Panc1 (cell line): Measurements from ENCODE around the gene GRIN1.

Experiments used
- TF ChIP-seq, protein P1 (sequence below): fragments of 450-650 bp; IDR thresholded peaks from 2 replicates; pipeline ENCODE4 v1.5.1; 2017; ENCODE audit warnings: mild to moderate bottlenecking
- TF ChIP-seq, protein P2 (sequence below), 2 experiments: IDR thresholded peaks; 2 replicates each; pipeline ENCODE4 v1.6.1; 2011 to 2012; ENCODE audit warnings: low read depth in 2 of 2, control low read depth in 1 of 2, low read length in 1 of 2, mild to moderate bottlenecking in 1 of 2, moderate library complexity in 1 of 2; ENCODE audit not compliant: insufficient read depth in 1 of 2

DNA sequence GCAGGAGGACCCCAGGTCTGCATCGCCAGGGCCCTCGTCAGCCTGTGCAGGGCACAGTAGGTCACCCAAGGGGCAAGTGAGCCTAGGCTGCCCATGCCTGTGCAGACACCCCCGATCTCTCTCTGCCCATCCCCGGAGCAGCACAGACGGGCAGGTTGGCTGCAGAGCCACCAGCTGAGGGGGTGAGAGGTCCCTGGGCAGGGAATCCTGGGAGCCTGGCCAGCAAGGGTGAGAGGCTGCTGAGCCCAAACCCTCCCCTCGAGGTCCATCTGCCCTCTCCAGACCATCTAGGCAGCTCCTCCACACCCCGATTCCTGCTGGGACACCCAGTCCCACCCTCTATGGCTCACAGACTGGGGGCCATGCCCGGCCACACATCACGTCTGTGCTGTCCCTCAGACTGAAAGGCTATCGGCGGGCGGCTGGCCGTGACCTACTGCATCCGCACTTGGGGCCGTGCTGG is 21.7 kb upstream of the GRIN1 start:
- TF ChIP-seq, protein P1, sequence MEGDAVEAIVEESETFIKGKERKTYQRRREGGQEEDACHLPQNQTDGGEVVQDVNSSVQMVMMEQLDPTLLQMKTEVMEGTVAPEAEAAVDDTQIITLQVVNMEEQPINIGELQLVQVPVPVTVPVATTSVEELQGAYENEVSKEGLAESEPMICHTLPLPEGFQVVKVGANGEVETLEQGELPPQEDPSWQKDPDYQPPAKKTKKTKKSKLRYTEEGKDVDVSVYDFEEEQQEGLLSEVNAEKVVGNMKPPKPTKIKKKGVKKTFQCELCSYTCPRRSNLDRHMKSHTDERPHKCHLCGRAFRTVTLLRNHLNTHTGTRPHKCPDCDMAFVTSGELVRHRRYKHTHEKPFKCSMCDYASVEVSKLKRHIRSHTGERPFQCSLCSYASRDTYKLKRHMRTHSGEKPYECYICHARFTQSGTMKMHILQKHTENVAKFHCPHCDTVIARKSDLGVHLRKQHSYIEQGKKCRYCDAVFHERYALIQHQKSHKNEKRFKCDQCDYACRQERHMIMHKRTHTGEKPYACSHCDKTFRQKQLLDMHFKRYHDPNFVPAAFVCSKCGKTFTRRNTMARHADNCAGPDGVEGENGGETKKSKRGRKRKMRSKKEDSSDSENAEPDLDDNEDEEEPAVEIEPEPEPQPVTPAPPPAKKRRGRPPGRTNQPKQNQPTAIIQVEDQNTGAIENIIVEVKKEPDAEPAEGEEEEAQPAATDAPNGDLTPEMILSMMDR: no peak
- TF ChIP-seq, protein P2, sequence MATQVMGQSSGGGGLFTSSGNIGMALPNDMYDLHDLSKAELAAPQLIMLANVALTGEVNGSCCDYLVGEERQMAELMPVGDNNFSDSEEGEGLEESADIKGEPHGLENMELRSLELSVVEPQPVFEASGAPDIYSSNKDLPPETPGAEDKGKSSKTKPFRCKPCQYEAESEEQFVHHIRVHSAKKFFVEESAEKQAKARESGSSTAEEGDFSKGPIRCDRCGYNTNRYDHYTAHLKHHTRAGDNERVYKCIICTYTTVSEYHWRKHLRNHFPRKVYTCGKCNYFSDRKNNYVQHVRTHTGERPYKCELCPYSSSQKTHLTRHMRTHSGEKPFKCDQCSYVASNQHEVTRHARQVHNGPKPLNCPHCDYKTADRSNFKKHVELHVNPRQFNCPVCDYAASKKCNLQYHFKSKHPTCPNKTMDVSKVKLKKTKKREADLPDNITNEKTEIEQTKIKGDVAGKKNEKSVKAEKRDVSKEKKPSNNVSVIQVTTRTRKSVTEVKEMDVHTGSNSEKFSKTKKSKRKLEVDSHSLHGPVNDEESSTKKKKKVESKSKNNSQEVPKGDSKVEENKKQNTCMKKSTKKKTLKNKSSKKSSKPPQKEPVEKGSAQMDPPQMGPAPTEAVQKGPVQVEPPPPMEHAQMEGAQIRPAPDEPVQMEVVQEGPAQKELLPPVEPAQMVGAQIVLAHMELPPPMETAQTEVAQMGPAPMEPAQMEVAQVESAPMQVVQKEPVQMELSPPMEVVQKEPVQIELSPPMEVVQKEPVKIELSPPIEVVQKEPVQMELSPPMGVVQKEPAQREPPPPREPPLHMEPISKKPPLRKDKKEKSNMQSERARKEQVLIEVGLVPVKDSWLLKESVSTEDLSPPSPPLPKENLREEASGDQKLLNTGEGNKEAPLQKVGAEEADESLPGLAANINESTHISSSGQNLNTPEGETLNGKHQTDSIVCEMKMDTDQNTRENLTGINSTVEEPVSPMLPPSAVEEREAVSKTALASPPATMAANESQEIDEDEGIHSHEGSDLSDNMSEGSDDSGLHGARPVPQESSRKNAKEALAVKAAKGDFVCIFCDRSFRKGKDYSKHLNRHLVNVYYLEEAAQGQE (IDR thresholded peaks at IDR 0.05; ENCODE audit: insufficient read depth in 1 of 2, low read depth in 2 of 2, low read length in 1 of 2): no peak
